Upper lobe of left lung (tissue), 6 donors: ENCODE measurements around the gene PITX1. TPM values are rescaled to one million over a fixed set of nuclear protein-coding genes. Genes with fewer than 3 reads are reported as not detected.

ENCODE experiments used
- ATAC-seq, 2 donors: fragments of 200-7000 bp; cut with Tn5 transposase; one replicate each; pipeline ENCODE4 v1.9.1; 2022; ENCODE audit warnings: mild to moderate bottlenecking in 2 of 2, moderate library complexity in 2 of 2; ENCODE audit not compliant: low FRiP score in 2 of 2
- DNase-seq, 2 donors: peaks; one replicate each; pipeline ENCODE4 v3.0.0-alpha.2; 2019 to 2020
- H3K27ac ChIP-seq, 4 donors: fragments of 200-600 bp; sonication (generic); one replicate each; pipeline ENCODE4 v1.5.1; 2016 to 2019
- H3K27me3 ChIP-seq, 4 donors: fragments of 200-600 bp; sonication (generic); one replicate each; pipeline ENCODE4 v1.5.1; 2017 to 2019
- H3K36me3 ChIP-seq, 4 donors: fragments of 200-600 bp; sonication (generic); one replicate each; pipeline ENCODE4 v1.5.1; 2016 to 2019
- H3K4me1 ChIP-seq, 4 donors: fragments of 200-600 bp; sonication (generic); one replicate each; pipeline ENCODE4 v1.5.1; 2018 to 2019
- H3K4me3 ChIP-seq, 4 donors: fragments of 200-600 bp; sonication (generic); one replicate each; pipeline ENCODE4 v1.5.1; 2017 to 2019; ENCODE audit warnings: mild to moderate bottlenecking in 2 of 4, moderate library complexity in 1 of 4
- H3K9me3 ChIP-seq, 4 donors: fragments of 200-600 bp; sonication (generic); one replicate each; pipeline ENCODE4 v1.5.1; 2018 to 2019
- EP300 ChIP-seq, 4 donors: sonication (generic); formaldehyde crosslinking; IDR thresholded peaks; one replicate each; pipeline ENCODE4 v1.5.1; 2017; ENCODE audit warnings: antibody characterized with exemption in 4 of 4, control low read depth in 2 of 4
- POLR2A ChIP-seq, 4 donors: fragments of 450-650 bp; IDR thresholded peaks; one replicate each; pipeline ENCODE4 v1.5.1; 2016 to 2017; ENCODE audit warnings: antibody characterized with exemption in 4 of 4, mild to moderate bottlenecking in 2 of 4
- POLR2AphosphoS5 ChIP-seq, 2 donors: sonication (generic); formaldehyde crosslinking; IDR thresholded peaks; one replicate each; pipeline ENCODE4 v1.5.1; 2017; ENCODE audit warnings: antibody characterized with exemption in 2 of 2
- WGBS, 2 donors: methylation state at CpG; one replicate each; pipeline ENCODE4 v1.1.5; 2017 to 2018; 5-methylcytosine and 5-hydroxymethylcytosine counted together
- total RNA-seq, 6 donors: library from RNA; depleted of rRNA in 4 of 6; stranded (reverse); fragments of >200 nt in 4 of 6; gene quantifications; one replicate each; pipeline versions ENCODE4 v1.1.0 to v1.2.1, GENCODE V29; 2016 to 2021
- TF ChIP-seq, protein P1 (sequence below), 6 experiments: fragments of 450-650 bp in 4 of 6; fragments of 200-600 bp in 2 of 6; sonication (generic) in 2 of 6; IDR thresholded peaks; one replicate each; pipeline ENCODE4 v1.5.1; 2016 to 2019; ENCODE audit warnings: antibody characterized with exemption in 6 of 6
- donor health status: DM: no; HTN: no; CAD: no; lungs with moderate emphysema.
- donor health status: DM: no; HTN: yes; CAD: no; lungs with severe emphysema.

PITX1 gene
- total RNA-seq, 6 donors from 2014 or later = 0.23 to 11.0 (median 1.0) TPM; not detected in 2

DNA sequence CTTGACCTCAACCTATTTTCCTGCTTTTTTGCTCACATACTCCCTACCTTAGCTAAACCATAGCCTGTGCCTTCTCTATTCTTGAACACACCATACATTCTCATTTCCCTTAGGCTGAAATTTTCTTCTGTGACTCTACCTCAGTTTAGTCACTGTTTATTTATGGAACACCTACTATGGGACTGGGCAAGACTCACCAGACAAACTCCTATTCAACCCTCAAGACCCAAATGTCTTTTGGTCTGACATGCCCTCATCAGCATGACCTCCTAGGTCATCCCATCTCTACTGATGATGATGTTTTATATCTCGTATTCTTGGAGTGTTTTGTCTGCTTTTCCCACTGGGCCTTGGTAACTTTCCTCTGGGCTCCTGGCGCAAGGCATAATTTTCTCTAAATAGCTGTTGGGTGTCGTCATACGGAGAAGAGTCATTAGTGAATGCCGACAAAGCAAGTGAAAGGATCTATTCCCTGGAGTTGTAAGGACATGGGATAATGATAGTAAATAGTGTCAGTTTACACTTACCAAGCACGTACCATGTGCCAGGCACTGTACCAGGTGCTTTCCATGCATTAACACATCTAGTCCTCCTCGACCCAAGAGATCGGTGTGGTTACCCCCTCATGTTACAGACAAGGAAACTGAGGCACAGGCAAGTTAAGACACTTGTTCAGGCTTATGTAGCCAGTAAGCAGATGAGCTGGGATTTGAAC is 22.4 kb upstream of the PITX1 start:
- Histone ChIP-seq H3K4me1 (no peaks in the 10 kb centered on the region), H3K4me3 (no peak overlapping the region), H3K36me3 (no peaks in the 10 kb centered on the region), H3K9me3 (no peaks in the 10 kb centered on the region), H3K27ac (no peak overlapping the region), H3K27me3 (no peaks in the 10 kb centered on the region)
- TF ChIP-seq POLR2A (IDR thresholded peaks at IDR 0.05) (no peak), POLR2AphosphoS5 (IDR thresholded peaks at IDR 0.05) (no peak), EP300 (IDR thresholded peaks at IDR 0.05) (no peak)
- TF ChIP-seq, protein P1, sequence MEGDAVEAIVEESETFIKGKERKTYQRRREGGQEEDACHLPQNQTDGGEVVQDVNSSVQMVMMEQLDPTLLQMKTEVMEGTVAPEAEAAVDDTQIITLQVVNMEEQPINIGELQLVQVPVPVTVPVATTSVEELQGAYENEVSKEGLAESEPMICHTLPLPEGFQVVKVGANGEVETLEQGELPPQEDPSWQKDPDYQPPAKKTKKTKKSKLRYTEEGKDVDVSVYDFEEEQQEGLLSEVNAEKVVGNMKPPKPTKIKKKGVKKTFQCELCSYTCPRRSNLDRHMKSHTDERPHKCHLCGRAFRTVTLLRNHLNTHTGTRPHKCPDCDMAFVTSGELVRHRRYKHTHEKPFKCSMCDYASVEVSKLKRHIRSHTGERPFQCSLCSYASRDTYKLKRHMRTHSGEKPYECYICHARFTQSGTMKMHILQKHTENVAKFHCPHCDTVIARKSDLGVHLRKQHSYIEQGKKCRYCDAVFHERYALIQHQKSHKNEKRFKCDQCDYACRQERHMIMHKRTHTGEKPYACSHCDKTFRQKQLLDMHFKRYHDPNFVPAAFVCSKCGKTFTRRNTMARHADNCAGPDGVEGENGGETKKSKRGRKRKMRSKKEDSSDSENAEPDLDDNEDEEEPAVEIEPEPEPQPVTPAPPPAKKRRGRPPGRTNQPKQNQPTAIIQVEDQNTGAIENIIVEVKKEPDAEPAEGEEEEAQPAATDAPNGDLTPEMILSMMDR (IDR thresholded peaks at IDR 0.05) = no peak
- no peak for DNase-seq
- ATAC-seq = no peak
- 83 to 84% methylated on average over 8 of the region's 8 CpGs for WGBS, 2 donors

DNA sequence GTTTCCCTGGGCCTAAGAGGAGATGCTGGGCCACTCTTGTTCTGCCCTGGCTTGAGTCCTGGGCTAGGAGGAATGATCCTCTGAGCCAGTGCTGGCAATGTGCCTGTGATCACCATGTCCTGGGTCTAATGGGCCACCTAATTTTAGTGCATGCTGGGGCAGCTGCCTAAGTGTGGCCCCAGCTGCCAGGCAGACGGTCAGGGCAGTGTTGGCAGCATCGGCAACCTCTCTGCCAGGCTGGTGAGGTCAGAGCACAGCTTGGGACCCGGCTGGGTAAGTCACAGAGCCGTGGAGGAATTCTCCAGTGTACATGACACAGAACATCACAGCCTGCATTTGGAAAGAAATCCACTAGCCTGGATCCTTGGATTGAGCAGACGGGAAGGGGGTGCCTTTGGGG is 21.4 kb upstream of the PITX1 start:
- H3K27ac ChIP-seq = no peak overlapping the region
- H3K9me3 ChIP-seq = no peaks in the 10 kb centered on the region
- TF ChIP-seq, protein P1 (IDR thresholded peaks at IDR 0.05) = no peak
- no peak for TF ChIP-seq POLR2AphosphoS5 (IDR thresholded peaks at IDR 0.05)
- TF ChIP-seq EP300 (IDR thresholded peaks at IDR 0.05) = no peak
- TF ChIP-seq POLR2A (IDR thresholded peaks at IDR 0.05) = no peak
- peaks cover 0 to under 1% (median 0%) of the 10 kb centered on the region in 4 donors for H3K4me1 ChIP-seq
- no peaks in the 10 kb centered on the region for H3K36me3 ChIP-seq
- no peak for ATAC-seq
- WGBS, 2 donors = 67 to 85% methylated on average over 5 of the region's 5 CpGs
- H3K27me3 ChIP-seq = peaks cover 0 to 2% (median 0%) of the 10 kb centered on the region in 4 donors
- no peak overlapping the region for H3K4me3 ChIP-seq
- DNase-seq = no peak

DNA sequence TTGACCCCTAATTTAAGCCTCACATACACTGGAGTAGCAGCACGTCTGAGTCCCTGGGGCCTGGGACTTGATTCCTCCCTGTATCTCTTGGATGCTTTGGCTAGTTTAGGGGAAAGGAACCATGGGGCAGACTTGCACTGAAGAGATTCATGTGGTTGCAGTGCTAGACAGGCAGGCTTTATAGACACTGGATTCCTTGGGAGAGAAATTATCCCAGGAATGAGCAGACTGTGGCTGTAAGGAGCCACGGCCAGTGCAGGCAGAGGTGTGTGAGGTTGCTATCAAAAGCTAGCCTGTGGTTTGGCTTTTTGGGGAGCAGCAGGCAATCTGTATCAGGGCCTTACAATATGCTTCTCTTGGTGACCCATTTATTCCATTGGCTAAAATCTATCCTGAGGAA is 20.5 kb upstream of the PITX1 start:
- DNase-seq = no peak
- WGBS, 2 donors = 57 to 62% methylated on average over 2 of the region's 2 CpGs
- H3K4me1 ChIP-seq = peaks cover 0 to 4% (median 0%) of the 10 kb centered on the region in 4 donors

DNA sequence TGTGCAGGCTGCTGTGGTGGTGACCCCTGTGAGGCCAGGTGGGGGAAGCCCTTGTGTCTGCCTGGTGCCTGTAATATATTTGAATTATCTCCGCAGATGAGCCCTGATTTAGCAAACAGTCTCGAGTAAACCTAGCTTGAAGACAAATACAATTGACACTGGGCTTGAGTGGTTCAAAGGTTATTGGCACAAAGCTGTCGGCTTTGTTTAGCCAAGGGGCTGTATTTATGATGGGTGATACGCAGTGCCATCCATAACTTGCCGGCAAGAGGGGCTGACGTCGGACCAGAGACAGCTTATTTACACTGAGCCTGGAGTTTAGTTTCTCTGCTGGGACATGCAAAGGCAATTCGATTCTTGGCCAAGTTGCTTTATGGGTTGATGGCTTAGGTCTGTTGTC is 20.0 kb upstream of the PITX1 start:
- Histone ChIP-seq H3K9me3 (no peaks in the 10 kb centered on the region), H3K4me1 (peaks cover 0 to 4% (median 0%) of the 10 kb centered on the region in 4 donors), H3K27ac (no peak overlapping the region), H3K4me3 (no peak overlapping the region), H3K36me3 (no peaks in the 10 kb centered on the region), H3K27me3 (peaks cover 0 to 7% (median 1%) of the 10 kb centered on the region in 4 donors)
- WGBS, 2 donors = 21 to 34% methylated on average over 7 to 8 of the region's 8 CpGs
- ATAC-seq (no peak), DNase-seq (no peak)
- TF ChIP-seq POLR2AphosphoS5 (IDR thresholded peaks at IDR 0.05) (no peak), POLR2A (IDR thresholded peaks at IDR 0.05) (no peak), EP300 (IDR thresholded peaks at IDR 0.05) (no peak)
- TF ChIP-seq, protein P1 (IDR thresholded peaks at IDR 0.05) = no peak

More for the DNA sequence above, 20.5 kb upstream of the PITX1 start:
- peaks cover 0 to 7% (median 1%) of the 10 kb centered on the region in 4 donors for H3K27me3 ChIP-seq
- no peaks in the 10 kb centered on the region for H3K36me3 ChIP-seq
- no peaks in the 10 kb centered on the region for H3K9me3 ChIP-seq
- no peak overlapping the region for H3K4me3 ChIP-seq
- TF ChIP-seq, protein P1 (IDR thresholded peaks at IDR 0.05) = no peak
- TF ChIP-seq POLR2A (IDR thresholded peaks at IDR 0.05) = no peak
- no peak for TF ChIP-seq EP300 (IDR thresholded peaks at IDR 0.05)
- no peak overlapping the region for H3K27ac ChIP-seq
- no peak for ATAC-seq

DNA sequence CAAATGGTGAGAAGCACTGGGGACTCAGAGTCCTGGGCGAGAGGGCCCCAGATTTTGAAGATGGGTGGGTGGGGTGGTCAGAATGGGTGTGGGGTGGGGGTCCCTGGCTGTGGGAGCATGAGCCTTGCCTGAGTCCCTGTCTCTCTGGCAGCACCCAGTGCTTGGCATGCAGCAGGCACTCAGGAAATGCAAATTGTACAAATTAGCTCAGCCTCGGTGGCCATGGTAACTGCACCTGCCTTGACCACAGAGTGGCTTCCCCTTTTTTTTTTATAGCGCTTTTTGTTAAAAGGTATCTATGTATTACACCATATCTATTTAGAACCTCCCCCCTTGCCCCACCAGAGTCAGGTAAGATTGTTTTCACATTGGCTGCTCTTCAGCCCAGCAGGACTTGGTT is 19.2 kb upstream of the PITX1 start:
- peaks cover 0 to 4% (median 0%) of the 10 kb centered on the region in 4 donors for H3K4me1 ChIP-seq
- peaks cover 0 to 7% (median 1%) of the 10 kb centered on the region in 4 donors for H3K27me3 ChIP-seq
- H3K4me3 ChIP-seq = no peak overlapping the region
- DNase-seq (no peak), ATAC-seq (no peak)
- 37 to 51% methylated on average over 2 to 3 of the region's 3 CpGs for WGBS, 2 donors
- no peaks in the 10 kb centered on the region for H3K36me3 ChIP-seq
- H3K9me3 ChIP-seq = no peaks in the 10 kb centered on the region
- H3K27ac ChIP-seq = no peak overlapping the region
- TF ChIP-seq POLR2AphosphoS5 (IDR thresholded peaks at IDR 0.05) = no peak
- TF ChIP-seq POLR2A (IDR thresholded peaks at IDR 0.05) = no peak
- TF ChIP-seq, protein P1 (IDR thresholded peaks at IDR 0.05) = no peak
- no peak for TF ChIP-seq EP300 (IDR thresholded peaks at IDR 0.05)
